Left lung (tissue), 10 donors: ENCODE data around the gene OPN4. TPM values are rescaled to one million over a fixed set of nuclear protein-coding genes. Genes with fewer than 3 reads are reported as not detected.

Source experiments
- ATAC-seq: fragments of 200-7000 bp; cut with Tn5 transposase; one replicate; pipeline ENCODE4 v1.9.1; 2020; ENCODE audit warnings: moderate library complexity
- DNase-seq, 4 donors: peaks; one replicate each; pipeline ENCODE4 v3.0.0-alpha.2; 2013 to 2020
- H3K27ac ChIP-seq, 2 donors: fragments of 200-600 bp; sonication (generic) in 1 of 2; one replicate each; pipeline versions ENCODE4 v1.5.0 to v1.8.0; 2020 to 2021
- H3K27me3 ChIP-seq, 2 donors: fragments of 200-600 bp; sonication (generic) in 1 of 2; one replicate each; pipeline versions ENCODE4 v1.5.0 to v1.8.0; 2020 to 2021
- H3K36me3 ChIP-seq, 2 donors: fragments of 200-600 bp; sonication (generic) in 1 of 2; one replicate each; pipeline versions ENCODE4 v1.5.0 to v1.8.0; 2020 to 2021
- H3K4me1 ChIP-seq, 2 donors: fragments of 200-600 bp; one replicate each; pipeline ENCODE4 v1.8.0; 2021
- H3K4me3 ChIP-seq, 2 donors: fragments of 200-600 bp; sonication (generic) in 1 of 2; one replicate each; pipeline versions ENCODE4 v1.5.0 to v1.8.0; 2020 to 2021; ENCODE audit warnings: mild to moderate bottlenecking in 1 of 2
- H3K9me3 ChIP-seq, 2 donors: fragments of 200-600 bp; sonication (generic) in 1 of 2; one replicate each; pipeline versions ENCODE4 v1.5.0 to v1.8.0; 2020 to 2021
- CTCF ChIP-seq, 2 donors: fragments of 200-600 bp; sonication (generic) in 1 of 2; IDR thresholded peaks; one replicate each; pipeline versions ENCODE4 v1.5.0 to v1.8.0; 2021; ENCODE audit warnings: antibody characterized with exemption in 2 of 2
- intact Hi-C, 2 donors: fragments of 100-400 bp; cut with DNase I; formaldehyde crosslinking; loops; one replicate each; pipeline versions ENCODE4 v1.11.2 to v1.14.2; 2022
- polyA plus RNA-seq, 6 donors: library from polyadenylated mRNA; unstranded; fragments of 120-200 nt; gene quantifications; one replicate each; pipeline ENCODE4 v1.2.1, GENCODE V29; 2013; ENCODE audit not compliant: insufficient read length in 6 of 6
- total RNA-seq, 2 donors: library from RNA; stranded (reverse); fragmentation: NEBNext Ultra II Directional; extraction: Animal tissue kit (Norgen Biotek cat#: 25700); gene quantifications; one replicate each; pipeline ENCODE4 v1.2.1, GENCODE V29; 2021
- donor health status: DM: no; HTN: yes; CAD: no.
- donor health status: DM: no; HTN: no; CAD: no.

Gene OPN4
- total and polyA plus RNA-seq, 8 donors: not detected

- ATAC-seq: no peak
These were observed 7.0 kb downstream of the OPN4 start for GRCh38 chr10:86661161-86662025.

GRCh38 chr10:86662186-86663045 lies 8.1 kb downstream of the OPN4 start:
- DNase-seq: peak in 1 of 4 donors; percentile 49
- Histone ChIP-seq H3K4me3 (no peak overlapping the region), H3K9me3 (no peaks in the 10 kb centered on the region), H3K27ac (no peak overlapping the region), H3K36me3 (no peaks in the 10 kb centered on the region), H3K27me3 (peaks cover 0 to 19% of the 10 kb centered on the region in 2 donors), H3K4me1 (no peaks in the 10 kb centered on the region)
- TF ChIP-seq CTCF (IDR thresholded peaks at IDR 0.05): no peak
- ATAC-seq: no peak
- intact Hi-C loops: no loop called here

More at GRCh38 chr10:86661161-86662025, 7.0 kb downstream of the OPN4 start:
- no peak overlapping the region for H3K4me3 ChIP-seq
- intact Hi-C loops: no loop called here
- H3K27ac ChIP-seq: no peak overlapping the region
- no peaks in the 10 kb centered on the region for H3K4me1 ChIP-seq
- peaks cover 0 to 19% of the 10 kb centered on the region in 2 donors for H3K27me3 ChIP-seq
- peak in 3 of 4 donors; percentile 55 to 83 (median 59) for DNase-seq
- no peaks in the 10 kb centered on the region for H3K36me3 ChIP-seq
- H3K9me3 ChIP-seq: no peaks in the 10 kb centered on the region
- no peak for TF ChIP-seq CTCF (IDR thresholded peaks at IDR 0.05)

DNA sequence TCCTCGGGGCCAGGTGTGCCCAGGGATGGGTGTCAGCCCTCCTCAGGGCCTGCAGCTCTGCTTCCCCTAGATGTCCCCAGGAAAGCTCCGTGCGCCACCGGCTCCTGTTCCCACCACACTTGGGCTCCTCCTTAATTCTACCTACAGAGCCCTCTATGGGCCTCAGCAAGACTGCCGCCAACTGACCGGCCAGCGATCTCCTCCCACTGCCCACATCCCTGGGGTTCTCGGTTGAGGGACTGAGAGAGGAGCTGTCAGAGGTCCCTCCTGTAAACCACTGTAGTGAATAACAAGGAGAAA lies 8.6 kb downstream of the OPN4 start:
- no peak overlapping the region for H3K4me3 ChIP-seq
- H3K27ac ChIP-seq: no peak overlapping the region
- DNase-seq (peak in 1 of 4 donors; percentile 50), ATAC-seq (no peak)
- TF ChIP-seq CTCF (IDR thresholded peaks at IDR 0.05): no peak
- peaks cover 0 to 22% of the 10 kb centered on the region in 2 donors for H3K27me3 ChIP-seq
- no peaks in the 10 kb centered on the region for H3K9me3 ChIP-seq
- intact Hi-C loops: no loop called here
- no peaks in the 10 kb centered on the region for H3K4me1 ChIP-seq
- H3K36me3 ChIP-seq: no peaks in the 10 kb centered on the region

DNA sequence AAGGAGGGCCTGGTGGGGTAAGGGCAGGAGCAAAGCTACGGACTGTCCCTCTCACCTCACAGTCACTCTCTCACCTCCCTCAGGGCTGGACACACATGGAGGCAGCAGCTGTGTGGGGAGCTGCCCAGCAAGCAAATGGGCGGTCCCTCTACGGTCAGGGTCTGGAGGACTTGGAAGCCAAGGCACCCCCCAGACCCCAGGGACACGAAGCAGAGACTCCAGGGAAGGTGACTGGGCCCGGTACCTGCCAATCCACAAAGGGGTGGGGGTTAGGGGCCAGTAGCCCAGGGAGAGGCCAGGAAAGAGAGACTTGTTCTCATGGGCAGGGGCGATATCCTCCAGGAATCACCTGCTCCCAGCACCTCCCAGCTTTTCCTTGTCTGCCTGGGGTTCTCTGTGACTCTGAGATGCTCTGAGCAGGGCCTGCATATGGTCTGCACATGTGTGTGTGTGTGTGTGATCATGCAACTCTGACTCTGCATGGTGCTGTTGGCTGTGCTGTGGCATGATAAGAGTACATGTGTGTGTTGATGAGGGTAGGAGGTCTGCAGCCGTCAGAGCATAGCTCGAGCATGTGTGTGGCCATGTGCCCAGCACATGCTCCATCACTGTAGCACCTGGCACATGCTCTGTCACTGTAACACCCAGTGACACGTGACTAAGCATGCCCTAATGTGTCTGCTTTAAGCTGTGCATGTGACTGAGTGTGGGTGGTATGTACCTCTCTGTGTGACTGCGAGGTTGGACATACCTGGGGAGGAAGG lies 9.4 kb downstream of the OPN4 start:
- no peak for TF ChIP-seq CTCF (IDR thresholded peaks at IDR 0.05)
- DNase-seq (peak in 1 of 4 donors; percentile 36), ATAC-seq (no peak)
- H3K27me3 ChIP-seq: peaks cover 0 to 29% of the 10 kb centered on the region in 2 donors
- H3K4me3 ChIP-seq: no peak overlapping the region
- H3K4me1 ChIP-seq: no peaks in the 10 kb centered on the region
- no peaks in the 10 kb centered on the region for H3K36me3 ChIP-seq
- H3K9me3 ChIP-seq: no peaks in the 10 kb centered on the region
- H3K27ac ChIP-seq: no peak overlapping the region
- intact Hi-C loops: no loop called here
